GM18520 (cell line): ENCODE data around the gene LRP1B.
A peak's percentile ranks its signal among the peaks of the same experiment; 100 is the strongest.
"Not testable (repeated sequence)": the region's sequence is repeated elsewhere in the genome, so short reads cannot be mapped to it uniquely, and the experiment has no call there.

Experiments used
- ATAC-seq: cut with Tn5 transposase; IDR thresholded peaks from one replicate; pipeline ENCODE4 v1.9.1; 2021; ENCODE audit not compliant: unreplicated experiment

Gene LRP1B

DNA sequence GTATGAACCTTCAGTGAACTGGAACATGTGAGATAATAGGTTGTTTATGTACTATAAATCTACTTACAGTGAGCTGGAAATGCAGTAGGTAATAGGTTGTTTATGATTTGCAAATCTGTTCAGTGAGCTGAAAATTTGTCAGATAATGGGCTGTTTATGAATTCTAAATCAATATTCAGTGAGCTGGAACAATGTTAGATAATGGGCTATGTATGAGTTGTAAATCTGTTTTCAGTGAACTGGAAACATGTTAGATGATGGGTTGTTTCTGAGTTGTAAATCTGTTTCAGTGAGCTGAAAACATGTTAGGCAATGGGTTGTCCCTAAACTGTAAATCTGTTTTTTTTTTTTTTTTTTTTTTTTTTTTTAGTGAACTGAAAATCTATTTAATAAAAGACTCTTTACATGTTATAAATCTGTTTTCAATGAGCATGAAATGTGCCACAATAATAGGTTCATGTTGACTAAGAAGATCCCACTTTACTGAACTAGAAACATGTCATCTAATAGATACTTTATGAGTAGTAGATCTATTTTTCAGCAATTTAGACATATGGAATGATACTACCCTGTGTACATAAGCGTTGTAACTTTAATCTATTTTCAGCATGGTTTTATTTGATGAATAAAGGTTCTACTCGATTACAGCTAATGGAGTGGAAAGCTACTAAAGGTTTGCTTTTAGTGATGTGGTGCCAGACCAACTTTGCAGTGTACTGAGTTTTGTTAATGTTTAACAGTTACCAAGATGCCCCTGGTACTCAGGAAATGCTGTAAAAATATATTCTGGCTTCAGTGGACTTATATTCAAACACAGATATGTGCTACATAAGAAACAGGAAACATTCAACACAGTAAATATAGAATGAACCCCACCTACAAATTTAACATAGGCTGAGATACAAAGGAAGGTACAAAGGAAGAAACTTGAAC is 1471.8 kb downstream of the LRP1B start:
- ATAC-seq: no peak

DNA sequence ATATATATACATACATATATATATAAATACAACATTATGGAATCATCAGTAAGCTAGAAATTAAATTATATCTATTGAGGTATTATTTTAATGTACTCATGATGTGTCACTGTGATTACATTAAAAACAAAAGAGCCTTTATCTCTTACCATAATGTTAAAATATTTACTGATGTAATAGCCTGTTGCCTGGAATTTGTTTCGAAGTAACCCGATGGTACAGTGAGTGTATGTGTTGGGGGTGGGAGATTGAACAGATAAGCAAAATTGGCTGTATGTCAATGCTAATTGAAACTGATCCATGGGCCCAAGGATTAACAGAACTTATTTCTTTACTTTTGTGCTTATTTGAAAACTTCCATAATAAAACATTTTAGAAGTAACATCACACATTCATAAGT is 1473.2 kb downstream of the LRP1B start:
- ATAC-seq: no peak

DNA sequence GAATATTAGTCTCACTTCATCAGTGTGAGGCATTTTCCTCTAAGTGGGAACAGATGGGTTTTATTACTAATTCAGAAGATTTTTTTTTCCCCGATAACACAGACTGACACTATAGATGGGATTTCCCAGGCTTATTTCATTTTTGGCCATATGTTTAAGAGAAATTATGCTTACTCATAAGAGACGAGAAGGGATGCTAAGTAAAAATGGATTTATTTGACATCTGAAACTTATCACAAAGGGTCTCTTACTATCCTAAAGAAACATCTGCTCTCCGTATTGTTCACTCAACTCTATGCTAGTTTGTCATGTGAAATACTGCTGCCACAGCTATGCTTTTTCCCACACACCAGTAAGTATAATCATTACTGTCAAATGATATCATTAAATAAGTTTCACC is 1476.3 kb downstream of the LRP1B start:
- ATAC-seq: no peak

DNA sequence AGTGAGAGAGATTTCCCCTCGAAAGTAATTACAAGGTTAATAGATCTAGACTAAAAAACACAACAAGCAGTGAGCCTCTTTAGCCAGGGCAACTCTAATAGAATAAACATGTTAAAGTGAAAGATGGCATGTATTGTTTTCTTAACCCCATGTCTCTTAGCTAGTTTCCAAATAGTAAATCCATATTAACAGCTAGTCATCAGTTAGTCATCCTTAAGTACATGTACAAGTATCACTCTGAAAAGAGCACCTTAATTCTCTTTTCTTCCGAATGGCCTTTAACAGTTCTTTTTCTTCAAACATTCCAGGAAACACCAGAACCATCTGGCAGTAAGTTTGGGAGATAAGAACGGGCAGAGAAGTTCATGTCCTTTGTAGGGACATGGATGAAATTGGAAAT is 1480.0 kb downstream of the LRP1B start:
- ATAC-seq: no peak

DNA sequence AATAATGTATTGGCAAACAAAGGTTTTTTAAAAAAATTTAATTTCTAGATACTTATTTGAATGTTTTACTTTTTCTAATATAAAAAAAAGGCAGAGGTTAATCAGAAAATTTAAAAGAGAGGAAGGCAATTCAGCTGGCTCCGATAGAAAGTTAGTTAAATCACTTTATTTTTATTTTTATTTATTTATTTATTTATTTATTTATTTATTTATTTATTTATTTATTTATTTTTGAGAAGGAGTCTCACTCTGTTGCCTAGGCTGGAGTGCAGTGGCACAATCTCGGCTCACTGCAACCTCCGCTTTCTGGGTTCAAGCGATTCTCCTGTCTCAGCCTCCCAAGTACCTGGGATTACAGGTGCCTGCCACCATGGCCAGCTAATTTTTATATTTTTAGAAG is 1480.7 kb downstream of the LRP1B start:
- ATAC-seq: not testable (repeated sequence)

DNA sequence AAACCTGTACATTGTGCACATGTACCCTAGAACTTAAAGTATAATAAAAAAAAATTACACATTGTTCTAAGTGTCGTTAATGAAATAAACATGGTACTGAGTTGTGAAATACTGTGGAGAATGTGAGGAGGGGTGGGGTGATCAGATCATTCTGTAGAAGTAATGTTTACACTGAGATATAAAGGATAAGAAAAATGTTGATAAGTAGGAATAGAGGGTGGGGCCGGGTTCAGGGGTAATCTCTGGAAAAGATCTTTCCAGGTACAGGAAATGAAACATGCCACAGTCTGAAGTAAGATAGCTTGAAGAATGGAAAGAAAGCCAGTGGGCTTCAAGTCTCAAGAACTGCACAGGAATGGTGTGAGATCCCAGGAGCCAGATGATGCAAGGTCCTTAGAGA is 1482.4 kb downstream of the LRP1B start:
- no peak for ATAC-seq

DNA sequence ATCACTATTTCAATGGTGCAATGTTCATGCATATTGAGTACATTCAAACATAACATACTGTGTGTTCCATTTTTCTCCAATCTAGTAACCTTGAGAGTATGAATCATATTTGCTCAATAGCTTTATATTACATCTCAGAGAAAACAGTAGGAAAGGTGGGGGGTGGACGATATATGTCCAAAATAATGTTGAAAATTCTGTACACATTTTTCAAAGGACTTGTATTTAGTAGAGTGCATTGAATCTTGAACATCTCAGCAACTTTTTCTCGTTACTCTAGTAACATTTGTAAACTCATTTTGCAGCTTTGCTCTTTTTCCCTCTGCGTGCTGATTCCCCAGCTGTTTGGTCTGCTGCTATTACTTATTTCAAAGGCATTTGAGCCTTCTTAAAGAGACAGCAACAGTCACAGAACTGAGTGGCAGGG is 1487.0 kb downstream of the LRP1B start:
- ATAC-seq: no peak

DNA sequence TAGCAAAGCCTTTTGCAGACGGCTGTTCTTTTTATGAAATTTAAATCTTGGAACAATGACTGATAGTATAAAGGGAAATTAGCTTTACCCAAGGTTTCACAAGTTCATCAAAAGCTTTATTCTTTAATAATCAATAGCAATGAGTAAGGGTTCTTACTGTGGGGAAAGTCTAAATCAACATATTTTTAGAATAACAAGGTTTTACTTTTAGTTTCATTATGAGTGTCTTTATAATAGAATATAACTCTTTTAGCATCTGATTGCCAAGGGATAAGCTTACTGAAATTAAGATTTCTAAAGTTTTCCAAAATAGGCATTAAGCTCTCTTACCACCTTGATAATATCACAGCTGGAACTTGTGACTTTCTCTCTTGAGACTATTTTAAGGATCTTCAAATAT is 1489.7 kb downstream of the LRP1B start:
- no peak for ATAC-seq

DNA sequence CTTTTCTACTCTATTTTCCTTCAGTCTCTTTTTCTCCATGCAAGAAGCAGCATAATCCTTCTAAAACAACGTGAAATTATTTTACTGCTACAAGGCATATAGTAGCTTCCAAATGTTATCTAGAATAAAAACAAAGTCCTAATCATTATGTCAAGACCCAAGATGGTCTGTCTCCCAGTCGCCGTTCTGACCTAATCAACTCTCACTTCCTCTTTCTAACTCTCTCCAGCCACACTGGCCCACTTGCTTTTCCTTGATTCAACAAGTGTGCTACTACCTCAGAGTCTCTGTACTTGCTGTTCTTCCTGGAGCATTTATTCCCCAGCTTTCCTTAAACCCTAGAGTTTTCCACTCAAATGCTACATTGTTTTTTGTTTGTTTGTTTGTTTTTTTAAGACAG is 1491.2 kb downstream of the LRP1B start:
- peak; percentile 80 for ATAC-seq

DNA sequence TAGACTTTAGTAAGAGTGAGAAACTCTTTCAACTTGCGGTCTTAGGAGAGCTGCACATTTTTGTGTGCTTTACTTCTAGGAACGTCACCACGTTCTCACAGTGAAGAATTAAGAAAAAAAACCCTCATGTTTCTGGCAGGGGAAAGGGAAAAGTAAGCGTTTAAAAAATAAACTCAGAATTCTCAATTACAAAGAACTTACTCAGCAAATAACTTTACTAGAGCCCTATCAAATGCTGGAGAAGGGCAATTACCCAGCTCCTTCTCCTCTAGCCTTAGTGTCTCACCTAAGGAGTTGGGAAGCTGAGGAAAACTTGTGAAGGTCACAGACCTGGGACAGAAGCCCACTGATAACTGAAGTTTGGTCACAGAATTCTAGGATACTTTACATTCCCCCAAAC is 1500.3 kb downstream of the LRP1B start:
- no peak for ATAC-seq

DNA sequence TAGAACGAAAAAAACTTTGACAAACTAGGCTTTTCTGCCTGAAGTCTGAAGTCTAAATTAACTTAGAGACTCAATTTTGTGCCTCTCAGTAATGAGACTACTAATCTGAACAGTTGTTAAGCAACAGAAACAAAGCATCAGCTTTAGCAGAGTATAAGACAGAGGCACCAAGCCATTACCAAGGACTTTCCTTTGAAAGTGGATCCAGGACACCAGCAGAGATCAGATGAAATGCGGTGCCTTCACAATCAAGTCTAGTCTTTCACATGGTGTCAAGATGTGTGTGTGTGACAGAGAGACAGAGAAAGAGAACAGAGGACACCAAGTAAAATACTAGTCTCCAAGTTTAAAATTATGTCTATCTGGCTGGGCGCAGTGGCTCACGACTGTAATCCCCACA is 1502.9 kb downstream of the LRP1B start:
- ATAC-seq: no peak

DNA sequence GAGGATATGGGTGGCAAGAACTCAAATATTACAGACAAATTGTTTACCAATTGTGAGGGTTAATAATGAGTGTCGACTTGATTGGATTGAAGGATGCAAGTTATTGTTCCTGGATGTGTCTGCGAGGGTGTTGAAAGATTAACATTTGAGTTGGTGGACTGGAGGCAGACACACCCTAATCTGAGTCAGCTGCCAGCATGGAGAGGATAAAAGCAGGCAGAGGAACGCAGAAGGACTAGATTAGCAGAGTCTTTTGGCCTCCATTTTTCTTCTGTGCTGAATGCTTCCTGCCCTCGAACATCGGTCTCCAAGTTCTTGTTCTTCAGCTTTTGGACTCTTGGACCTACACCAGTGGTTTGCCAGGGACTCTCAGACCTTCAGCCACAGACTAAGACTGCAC is 1503.7 kb downstream of the LRP1B start:
- no peak for ATAC-seq

DNA sequence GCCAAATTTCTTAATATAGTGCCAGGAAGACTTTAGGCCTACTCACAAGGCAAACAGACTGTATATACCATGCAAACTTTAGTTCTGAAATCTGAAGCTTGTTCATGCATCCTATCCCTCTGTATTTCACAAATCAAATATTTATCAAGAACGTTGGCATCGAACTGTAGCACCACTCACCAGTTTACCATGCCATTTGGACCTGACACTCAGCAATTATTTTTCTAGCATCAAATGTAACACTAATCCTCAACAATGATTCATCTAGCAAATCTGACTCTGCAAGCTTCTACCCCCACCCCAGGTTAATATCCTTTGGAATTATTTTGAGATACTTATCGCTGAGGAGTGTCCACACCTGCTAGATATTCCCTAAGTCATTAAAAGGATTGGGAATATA is 1506.6 kb downstream of the LRP1B start:
- ATAC-seq: no peak

DNA sequence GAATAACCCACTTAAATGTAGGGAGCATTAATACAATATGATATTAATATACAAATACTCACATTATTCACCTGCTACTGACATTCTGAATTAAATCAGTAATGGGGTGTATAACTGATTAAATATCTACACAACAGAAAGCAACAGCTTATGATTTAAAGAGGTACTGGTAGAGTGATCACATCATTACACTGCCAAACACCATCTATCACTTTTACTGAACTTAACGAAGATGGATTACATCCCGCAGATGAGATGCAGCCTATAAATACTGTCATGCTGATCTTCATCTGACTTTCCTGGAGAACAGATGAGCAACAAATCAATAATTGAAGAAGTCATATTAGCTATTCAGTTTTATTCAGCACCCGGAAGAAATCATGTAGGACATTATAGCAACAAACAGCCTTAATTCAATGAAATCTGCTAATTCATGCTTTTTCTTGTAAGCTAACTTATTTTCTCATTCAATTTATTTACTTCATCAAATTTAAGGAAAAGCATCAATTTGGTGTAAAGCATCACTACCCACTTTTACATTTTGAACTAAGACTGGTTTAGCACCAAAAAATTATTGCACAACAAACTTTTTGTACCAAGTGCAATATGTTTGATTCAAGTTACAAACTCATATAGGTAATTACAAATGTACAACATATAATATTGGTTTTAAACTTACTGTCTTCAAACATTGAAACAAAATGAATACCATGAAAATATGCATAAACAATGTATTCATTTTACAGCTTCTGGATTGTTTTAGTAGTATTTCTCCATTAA is 1509.0 kb downstream of the LRP1B start:
- ATAC-seq: no peak

DNA sequence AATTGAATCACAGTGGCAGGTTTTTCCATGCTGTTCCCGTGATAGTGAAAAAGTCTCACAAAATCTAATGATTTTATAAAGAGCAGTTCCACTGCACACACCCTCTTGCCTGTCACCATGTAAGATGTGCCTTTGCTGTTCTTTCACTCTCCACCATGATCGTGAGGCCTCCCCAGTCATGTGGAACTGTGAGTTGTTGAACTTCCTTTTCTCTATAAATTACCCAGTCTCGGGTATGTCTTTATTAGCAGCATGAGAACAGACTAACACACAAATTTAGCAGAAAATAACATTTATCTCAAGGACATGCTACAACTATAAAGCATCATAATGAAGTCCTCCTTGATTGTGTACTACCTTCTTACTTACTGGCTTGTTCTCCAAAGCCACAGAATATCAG is 1526.0 kb downstream of the LRP1B start:
- no peak for ATAC-seq

DNA sequence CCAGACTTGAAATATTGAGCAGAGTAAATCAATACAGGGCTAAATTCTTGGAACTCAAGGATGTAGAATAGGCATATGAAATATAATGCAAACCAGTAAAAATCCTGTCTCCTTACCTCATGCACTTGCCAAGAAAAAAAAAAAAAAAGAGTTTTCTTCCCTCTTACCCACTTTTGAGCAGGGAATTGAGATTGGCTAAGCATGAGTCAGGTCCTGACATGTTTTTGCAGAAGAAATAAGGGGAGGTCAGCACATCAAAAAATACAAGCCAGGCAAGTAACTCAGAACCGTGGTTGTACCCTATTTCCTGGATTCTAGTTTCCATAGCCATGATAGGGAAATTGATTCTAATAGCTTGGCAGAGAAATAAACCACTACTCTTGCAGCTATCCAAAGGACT is 1526.7 kb downstream of the LRP1B start:
- no peak for ATAC-seq

DNA sequence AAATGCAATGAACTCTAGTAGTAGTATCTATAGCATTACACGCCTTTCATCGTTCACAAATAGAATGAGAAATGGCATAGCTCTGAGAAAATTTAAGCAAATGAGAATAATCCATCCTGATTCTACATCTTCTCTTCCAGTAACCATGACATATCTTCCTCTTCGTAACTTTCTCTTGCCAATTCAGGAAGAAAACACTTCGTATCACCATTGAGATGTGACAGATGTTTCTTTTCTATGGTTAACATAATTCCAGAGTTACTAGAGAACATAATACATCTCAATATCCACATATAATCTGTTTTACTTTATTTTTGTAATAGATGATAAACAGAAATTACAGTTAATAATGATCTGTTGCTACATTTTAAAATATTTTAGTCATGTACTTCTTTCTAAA is 1527.4 kb downstream of the LRP1B start:
- no peak for ATAC-seq

DNA sequence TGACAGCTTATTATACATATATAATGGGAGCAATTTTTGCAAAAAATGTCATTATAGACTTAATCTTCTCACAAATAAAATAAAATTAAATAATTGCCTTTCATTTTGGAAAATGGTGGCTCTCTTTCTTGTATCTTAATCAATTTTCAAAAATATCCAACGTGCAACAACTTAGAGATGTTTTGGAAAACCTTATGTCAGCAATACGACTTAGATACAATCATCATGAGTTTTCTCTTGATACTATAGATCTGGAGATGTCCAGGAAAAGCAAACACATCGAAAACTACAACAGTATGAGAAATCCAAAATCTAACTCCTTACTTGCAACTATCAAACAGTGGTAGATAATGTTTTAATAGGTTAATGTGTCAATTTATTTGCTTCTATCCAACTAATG is 1529.0 kb downstream of the LRP1B start:
- no peak for ATAC-seq

DNA sequence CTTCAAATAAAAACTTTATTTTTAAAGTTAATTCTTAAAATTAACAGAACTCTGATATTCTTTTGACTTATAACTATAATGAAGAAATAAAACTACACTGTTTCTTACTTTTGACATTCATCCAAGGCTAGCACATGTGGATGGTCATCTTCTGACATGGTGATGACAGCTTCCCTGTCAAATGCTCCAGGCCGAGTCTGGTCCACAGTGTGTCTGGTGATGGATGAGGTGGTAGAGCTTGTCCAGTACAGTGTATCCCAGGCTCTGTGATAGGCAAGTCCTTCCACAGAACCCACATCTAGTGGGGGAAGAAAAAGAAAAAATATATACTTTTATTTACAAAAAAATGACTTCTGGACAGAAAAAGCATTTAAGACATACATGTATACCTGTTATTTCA is 1529.5 kb downstream of the LRP1B start:
- ATAC-seq: no peak

DNA sequence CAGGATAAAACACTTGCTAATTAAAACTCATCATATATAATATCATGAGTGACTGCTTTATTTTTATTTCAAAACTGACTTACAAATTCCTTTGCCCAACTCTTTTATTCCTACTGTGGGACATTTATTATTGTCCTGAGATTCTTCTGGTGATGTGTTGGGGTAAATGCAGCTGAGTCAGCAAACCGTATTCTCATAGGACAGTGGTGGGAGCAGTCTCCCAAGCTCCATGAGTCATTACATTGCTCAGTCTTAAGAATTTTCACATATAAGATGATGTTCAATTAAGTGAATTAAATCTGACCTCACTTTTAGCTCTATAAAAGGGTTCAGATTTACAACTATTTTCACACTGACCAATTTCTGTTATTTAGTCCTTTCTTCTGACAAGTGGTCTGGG is 1530.7 kb downstream of the LRP1B start:
- no peak for ATAC-seq

DNA sequence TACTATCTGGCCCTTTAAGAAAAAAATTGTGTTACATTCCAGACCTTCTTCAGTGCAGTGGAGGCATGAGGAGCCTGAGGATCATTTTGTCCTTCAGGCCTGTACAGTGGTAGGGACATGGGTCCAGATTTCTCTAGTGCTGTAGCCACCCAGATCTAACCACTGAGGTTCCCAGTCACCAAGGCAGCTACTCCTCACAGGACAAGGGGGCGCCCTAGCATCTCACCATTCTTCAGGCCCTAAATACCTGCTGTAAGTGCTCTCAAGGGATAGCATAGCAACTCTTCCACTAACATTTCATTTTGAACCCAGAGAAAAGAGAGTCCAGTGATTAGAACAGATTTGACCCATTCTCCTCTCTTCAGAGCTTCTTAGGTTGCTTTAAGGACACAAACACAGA is 1533.0 kb downstream of the LRP1B start:
- ATAC-seq: no peak

DNA sequence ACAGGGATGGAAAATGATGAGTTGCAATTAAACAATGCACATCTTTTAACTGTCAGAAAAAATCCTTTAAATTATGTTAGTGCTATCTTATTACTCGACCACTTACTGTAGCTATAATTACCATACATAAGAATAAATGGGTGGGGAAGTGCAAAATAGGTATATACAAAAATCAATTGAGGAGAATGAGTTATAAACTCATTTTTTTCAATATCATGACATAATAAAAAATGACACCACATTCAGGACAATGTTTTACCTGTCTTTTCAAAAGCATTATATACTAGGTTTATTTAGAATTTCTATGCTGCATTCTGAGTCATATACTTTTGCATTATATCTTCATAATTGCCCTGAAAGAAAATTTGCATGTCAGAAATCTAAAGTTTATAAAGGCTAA is 1533.6 kb downstream of the LRP1B start:
- no peak for ATAC-seq
